HG03159 (cell line): ENCODE results near the gene BPIFB1.

Experiments
- ATAC-seq: cut with Tn5 transposase; IDR thresholded peaks from one replicate; pipeline ENCODE4 v1.9.1; 2021; ENCODE audit warnings: mild to moderate bottlenecking, moderate library complexity; ENCODE audit not compliant: unreplicated experiment

BPIFB1 gene

GRCh38 chr20:33272155-33272873 lies 10.7 kb upstream of the BPIFB1 start:
- no peak for ATAC-seq

GRCh38 chr20:33273117-33273851 lies 9.7 kb upstream of the BPIFB1 start:
- no peak for ATAC-seq

- no peak for ATAC-seq
Observed at GRCh38 chr20:33275215-33275614, 7.8 kb upstream of the BPIFB1 start.

- ATAC-seq, result no peak
Observed at GRCh38 chr20:33275871-33276270, 7.1 kb upstream of the BPIFB1 start.

GRCh38 chr20:33276303-33277113 lies 6.5 kb upstream of the BPIFB1 start:
- ATAC-seq, result no peak

- no peak for ATAC-seq
Observed at GRCh38 chr20:33277471-33278441, 5.3 kb upstream of the BPIFB1 start.

- ATAC-seq, result no peak
Observed at GRCh38 chr20:33278700-33279099, 4.3 kb upstream of the BPIFB1 start.

GRCh38 chr20:33279261-33279910 lies 3.6 kb upstream of the BPIFB1 start:
- ATAC-seq, result no peak

- ATAC-seq, result no peak
Observed at GRCh38 chr20:33280000-33280680, 2.9 kb upstream of the BPIFB1 start.

GRCh38 chr20:33280775-33281174 lies 2.2 kb upstream of the BPIFB1 start:
- ATAC-seq, result no peak

GRCh38 chr20:33281550-33282146 lies 1.4 kb upstream of the BPIFB1 start:
- ATAC-seq, result no peak

GRCh38 chr20:33282196-33282934 lies 649 bp upstream of the BPIFB1 start:
- ATAC-seq, result no peak

GRCh38 chr20:33284284-33284683 lies 1.3 kb downstream of the BPIFB1 start:
- ATAC-seq, result no peak

GRCh38 chr20:33284937-33285336 lies 1.9 kb downstream of the BPIFB1 start:
- ATAC-seq, result no peak

- no peak for ATAC-seq
Observed at GRCh38 chr20:33285861-33286495, 3.0 kb downstream of the BPIFB1 start.

GRCh38 chr20:33287884-33288283 lies 4.9 kb downstream of the BPIFB1 start:
- ATAC-seq, result no peak

GRCh38 chr20:33290852-33291251 lies 7.8 kb downstream of the BPIFB1 start:
- no peak for ATAC-seq

GRCh38 chr20:33291416-33291815 lies 8.4 kb downstream of the BPIFB1 start:
- no peak for ATAC-seq
